Panc1 (cell line): ENCODE results near the gene HAUS8. TPM values are rescaled to one million over a fixed set of nuclear protein-coding genes. Genes with fewer than 3 reads are reported as not detected.

Experiments used
- ATAC-seq: fragments of 200-7000 bp; cut with Tn5 transposase; 2 replicates; pipeline ENCODE4 v1.9.1; 2020; ENCODE audit warnings: mild to moderate bottlenecking, moderate library complexity
- BruUV-seq: library from RNA; stranded (reverse); fragments of 400-500 nt; replicated peaks from 2 replicates; lab custom pipeline; 2021; lab: Mats Ljungman, UMichigan
- CTCF ChIA-PET: fragments of 300-600 bp; sonication (Branson Sonifier 250); formaldehyde crosslinking; loops from one replicate; lab custom pipeline; 2022; ENCODE audit warnings: antibody characterized with exemption; lab: Charles Lee
- POLR2A ChIA-PET: fragments of 300-600 bp; sonication (Branson Sonifier 250); formaldehyde crosslinking; loops from one replicate; lab custom pipeline; 2022; ENCODE audit warnings: antibody characterized with exemption; lab: Charles Lee
- DNase-seq: peaks from one replicate; pipeline ENCODE4 v3.0.0-alpha.2; 2010; ENCODE audit warnings: low read depth, low spot score
- H3K27ac ChIP-seq: 2 replicates; pipeline ENCODE4 v1.5.1; 2011; ENCODE audit warnings: mild to moderate bottlenecking, low read length, inconsistent platforms
- H3K27me3 ChIP-seq: fragments of 200-500 bp; sonication (Bioruptor generic); 2 replicates; pipeline ENCODE4 v1.6.0; 2014; ENCODE audit warnings: low read length, inconsistent platforms; ENCODE audit not compliant: control insufficient read depth, insufficient read depth
- H3K36me3 ChIP-seq: fragments of 200-500 bp; sonication (Bioruptor generic); 2 replicates; pipeline ENCODE4 v1.5.1; 2014; ENCODE audit warnings: inconsistent platforms, mild to moderate bottlenecking, low read length, moderate library complexity; ENCODE audit not compliant: control insufficient read depth, insufficient read depth
- H3K4me1 ChIP-seq: 2 replicates; pipeline ENCODE4 v1.5.1; 2011; ENCODE audit warnings: inconsistent platforms, mild to moderate bottlenecking, low read length, moderate library complexity; ENCODE audit not compliant: control insufficient read depth, insufficient read depth
- H3K4me3 ChIP-seq, 2 experiments: 2 replicates each; pipeline ENCODE4 v1.5.1; 2011 to 2012; ENCODE audit warnings: low read depth in 2 of 2, low read length in 2 of 2, mild to moderate bottlenecking in 2 of 2, inconsistent platforms in 1 of 2, moderate library complexity in 1 of 2
- H3K9me3 ChIP-seq: fragments of 200-500 bp; sonication (Bioruptor generic); 2 replicates; pipeline ENCODE4 v1.5.1; 2014; ENCODE audit warnings: low read depth, mild to moderate bottlenecking, inconsistent platforms, low read length, moderate library complexity; ENCODE audit not compliant: control insufficient read depth, insufficient read depth
- POLR2AphosphoS5 ChIP-seq: IDR thresholded peaks from 2 replicates; pipeline ENCODE4 v1.6.1; 2012; ENCODE audit warnings: mild to moderate bottlenecking, low read depth, low read length, moderate library complexity
- SIN3A ChIP-seq: IDR thresholded peaks from 2 replicates; pipeline ENCODE4 v1.6.1; 2012; ENCODE audit warnings: low read depth, mild to moderate bottlenecking, low read length, moderate library complexity, borderline replicate concordance; ENCODE audit not compliant: insufficient read depth
- TCF7L2 ChIP-seq: IDR thresholded peaks from 2 replicates; pipeline ENCODE4 v1.6.1; 2011; ENCODE audit warnings: mild to moderate bottlenecking, low read depth, low read length, inconsistent platforms
- in situ Hi-C: cut with HindIII; loops from 2 replicates; pipeline ENCODE4 v1.10.0; 2016; ENCODE audit warnings: low sequenced_read_pairs, low pct_unique_long_range_greater_than_20kb
- intact Hi-C: fragments of 100-400 bp; cut with micrococcal nuclease; formaldehyde crosslinking; loops from one replicate; pipeline ENCODE4 v1.10.0; 2022; ENCODE audit not compliant: unreplicated experiment
- total RNA-seq: library from RNA; stranded (reverse); gene quantifications from one replicate; pipeline ENCODE4 v1.2.1, GENCODE V29; 2021; ENCODE audit not compliant: unreplicated experiment
- TF ChIP-seq, protein P1 (sequence below): fragments of 450-650 bp; IDR thresholded peaks from 2 replicates; pipeline ENCODE4 v1.5.1; 2017; ENCODE audit warnings: mild to moderate bottlenecking
- TF ChIP-seq, protein P2 (sequence below), 2 experiments: IDR thresholded peaks; 2 replicates each; pipeline ENCODE4 v1.6.1; 2011 to 2012; ENCODE audit warnings: low read depth in 2 of 2, control low read depth in 1 of 2, low read length in 1 of 2, mild to moderate bottlenecking in 1 of 2, moderate library complexity in 1 of 2; ENCODE audit not compliant: insufficient read depth in 1 of 2

Gene HAUS8
- total RNA-seq, 1 experiment from 2014 or later, result 18.2 TPM

DNA sequence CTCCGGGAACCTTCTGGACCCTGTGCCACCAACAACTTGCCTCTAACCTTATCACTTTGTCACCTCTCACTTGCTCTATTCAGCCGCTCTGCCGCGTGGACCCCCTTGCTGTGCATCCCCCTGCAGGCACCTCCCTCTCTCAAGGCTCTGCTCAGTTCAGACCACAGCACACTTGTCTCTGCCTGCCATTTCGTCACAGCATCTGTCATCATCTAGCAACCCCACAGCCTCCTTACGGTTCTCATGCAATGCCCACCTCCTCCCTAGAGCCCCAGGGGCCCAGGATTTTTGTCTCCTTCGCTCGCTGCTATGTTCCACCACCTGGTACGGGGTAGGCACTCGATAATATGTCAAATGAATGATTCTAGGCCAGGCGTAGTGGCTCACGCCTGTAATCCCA lies 4.8 kb downstream of the HAUS8 start:
- H3K27ac ChIP-seq, result no peak overlapping the region
- in situ Hi-C loops (no loop called here), intact Hi-C loops (no loop called here)
- no TSS peak for BruUV-seq
- no peak overlapping the region for H3K4me3 ChIP-seq
- H3K4me1 ChIP-seq, result peaks cover 4% of the 10 kb centered on the region
- TF ChIP-seq SIN3A, result no peak
- TF ChIP-seq, protein P1, sequence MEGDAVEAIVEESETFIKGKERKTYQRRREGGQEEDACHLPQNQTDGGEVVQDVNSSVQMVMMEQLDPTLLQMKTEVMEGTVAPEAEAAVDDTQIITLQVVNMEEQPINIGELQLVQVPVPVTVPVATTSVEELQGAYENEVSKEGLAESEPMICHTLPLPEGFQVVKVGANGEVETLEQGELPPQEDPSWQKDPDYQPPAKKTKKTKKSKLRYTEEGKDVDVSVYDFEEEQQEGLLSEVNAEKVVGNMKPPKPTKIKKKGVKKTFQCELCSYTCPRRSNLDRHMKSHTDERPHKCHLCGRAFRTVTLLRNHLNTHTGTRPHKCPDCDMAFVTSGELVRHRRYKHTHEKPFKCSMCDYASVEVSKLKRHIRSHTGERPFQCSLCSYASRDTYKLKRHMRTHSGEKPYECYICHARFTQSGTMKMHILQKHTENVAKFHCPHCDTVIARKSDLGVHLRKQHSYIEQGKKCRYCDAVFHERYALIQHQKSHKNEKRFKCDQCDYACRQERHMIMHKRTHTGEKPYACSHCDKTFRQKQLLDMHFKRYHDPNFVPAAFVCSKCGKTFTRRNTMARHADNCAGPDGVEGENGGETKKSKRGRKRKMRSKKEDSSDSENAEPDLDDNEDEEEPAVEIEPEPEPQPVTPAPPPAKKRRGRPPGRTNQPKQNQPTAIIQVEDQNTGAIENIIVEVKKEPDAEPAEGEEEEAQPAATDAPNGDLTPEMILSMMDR, result no peak
- no peak for TF ChIP-seq POLR2AphosphoS5
- H3K9me3 ChIP-seq, result no peaks in the 10 kb centered on the region
- ChIA-PET POLR2A (interaction anchor here (0.6 kb wide), 1 partner anchor 122 kb away, joined by 4 read pairs; no protein-coding TSS in a partner anchor), CTCF (no interaction called here)
- H3K36me3 ChIP-seq, result no peaks in the 10 kb centered on the region; the same call in 1 of the 2 replicates
- no peak for ATAC-seq
- H3K27me3 ChIP-seq, result no peaks in the 10 kb centered on the region
- no peak for DNase-seq

DNA sequence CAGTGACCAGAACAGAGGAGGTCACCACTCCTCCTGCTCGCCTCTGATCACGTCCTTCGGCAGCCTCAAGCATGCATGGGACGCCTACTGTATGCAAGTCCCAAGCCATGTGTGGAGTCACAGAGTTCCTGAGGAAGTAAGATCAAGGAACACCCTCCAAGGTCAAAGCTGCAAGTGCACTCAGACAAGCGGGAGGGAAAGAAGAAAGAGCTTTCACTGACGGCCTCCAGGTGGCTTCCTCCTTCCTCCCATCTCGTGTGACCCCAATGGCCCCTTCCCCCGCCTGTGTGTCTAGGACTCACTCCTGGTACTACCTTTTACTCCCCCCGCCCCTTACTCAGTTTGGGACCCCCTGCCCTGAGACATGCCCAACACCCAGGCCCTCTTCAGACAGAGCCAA lies 6.1 kb downstream of the HAUS8 start:
- TF ChIP-seq POLR2AphosphoS5 (no peak), SIN3A (no peak), TCF7L2 (no peak)
- TF ChIP-seq, protein P1, result no peak
- TF ChIP-seq, protein P2, sequence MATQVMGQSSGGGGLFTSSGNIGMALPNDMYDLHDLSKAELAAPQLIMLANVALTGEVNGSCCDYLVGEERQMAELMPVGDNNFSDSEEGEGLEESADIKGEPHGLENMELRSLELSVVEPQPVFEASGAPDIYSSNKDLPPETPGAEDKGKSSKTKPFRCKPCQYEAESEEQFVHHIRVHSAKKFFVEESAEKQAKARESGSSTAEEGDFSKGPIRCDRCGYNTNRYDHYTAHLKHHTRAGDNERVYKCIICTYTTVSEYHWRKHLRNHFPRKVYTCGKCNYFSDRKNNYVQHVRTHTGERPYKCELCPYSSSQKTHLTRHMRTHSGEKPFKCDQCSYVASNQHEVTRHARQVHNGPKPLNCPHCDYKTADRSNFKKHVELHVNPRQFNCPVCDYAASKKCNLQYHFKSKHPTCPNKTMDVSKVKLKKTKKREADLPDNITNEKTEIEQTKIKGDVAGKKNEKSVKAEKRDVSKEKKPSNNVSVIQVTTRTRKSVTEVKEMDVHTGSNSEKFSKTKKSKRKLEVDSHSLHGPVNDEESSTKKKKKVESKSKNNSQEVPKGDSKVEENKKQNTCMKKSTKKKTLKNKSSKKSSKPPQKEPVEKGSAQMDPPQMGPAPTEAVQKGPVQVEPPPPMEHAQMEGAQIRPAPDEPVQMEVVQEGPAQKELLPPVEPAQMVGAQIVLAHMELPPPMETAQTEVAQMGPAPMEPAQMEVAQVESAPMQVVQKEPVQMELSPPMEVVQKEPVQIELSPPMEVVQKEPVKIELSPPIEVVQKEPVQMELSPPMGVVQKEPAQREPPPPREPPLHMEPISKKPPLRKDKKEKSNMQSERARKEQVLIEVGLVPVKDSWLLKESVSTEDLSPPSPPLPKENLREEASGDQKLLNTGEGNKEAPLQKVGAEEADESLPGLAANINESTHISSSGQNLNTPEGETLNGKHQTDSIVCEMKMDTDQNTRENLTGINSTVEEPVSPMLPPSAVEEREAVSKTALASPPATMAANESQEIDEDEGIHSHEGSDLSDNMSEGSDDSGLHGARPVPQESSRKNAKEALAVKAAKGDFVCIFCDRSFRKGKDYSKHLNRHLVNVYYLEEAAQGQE (IDR thresholded peaks at IDR 0.05; ENCODE audit: insufficient read depth in 1 of 2, low read depth in 2 of 2, low read length in 1 of 2), result no peak
- H3K27ac ChIP-seq, result no peak overlapping the region
- H3K4me1 ChIP-seq, result peaks cover 4% of the 10 kb centered on the region
- ChIA-PET CTCF (no interaction called here), POLR2A (no interaction called here)
- intact Hi-C loops, result no loop called here
- no peaks in the 10 kb centered on the region for H3K27me3 ChIP-seq
- no peaks in the 10 kb centered on the region for H3K9me3 ChIP-seq
- no TSS peak for BruUV-seq
- DNase-seq (no peak), ATAC-seq (no peak)
- H3K36me3 ChIP-seq, result no peaks in the 10 kb centered on the region; the same call in 1 of the 2 replicates
- in situ Hi-C loops, result no loop called here
- H3K4me3 ChIP-seq, result no peak overlapping the region
